HEK293T (cell line): ENCODE measurements around the gene NFIX.

Experiments
- ARNT ChIP-seq: fragments of 450-650 bp; IDR thresholded peaks from 2 replicates; pipeline ENCODE4 v1.6.1; 2017; ENCODE audit warnings: mild to moderate bottlenecking
- HDGF ChIP-seq: fragments of 450-650 bp; IDR thresholded peaks from 2 replicates; pipeline ENCODE4 v1.6.1; 2017; ENCODE audit warnings: antibody characterized with exemption, borderline replicate concordance
- SP1 ChIP-seq: fragments of 450-650 bp; IDR thresholded peaks from 2 replicates; pipeline ENCODE4 v1.6.1; 2017
- TARDBP ChIP-seq: fragments of 450-650 bp; IDR thresholded peaks from 2 replicates; pipeline ENCODE4 v1.6.1; 2016

DNA sequence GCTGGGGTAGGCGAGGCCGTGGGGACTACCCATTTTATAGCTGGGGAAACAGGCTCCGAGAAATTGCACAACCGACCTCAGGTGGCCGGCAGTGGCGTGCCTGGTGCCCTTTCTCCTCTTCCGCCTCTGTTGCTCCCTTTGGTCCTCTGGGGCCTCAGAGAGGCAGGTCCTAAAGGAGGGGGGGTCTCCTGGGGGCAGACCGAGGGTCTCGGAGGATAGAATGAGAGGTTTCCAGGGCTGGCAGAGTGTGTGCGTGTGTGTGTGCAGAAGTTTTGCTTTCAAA is 143.6 kb downstream of the NFIX start:
- TF ChIP-seq HDGF (no peak), SP1 (no peak), TARDBP (no peak), ARNT (no peak)
